Neural crest cell (in vitro differentiated cells): ENCODE data around the gene DRC3. TPM values are rescaled to one million over a fixed set of nuclear protein-coding genes. Genes with fewer than 3 reads are reported as not detected.

Experiments used
- DNase-seq: peaks from one replicate; pipeline ENCODE4 v3.0.0; 2021; ENCODE audit warnings: low read depth, mixed read lengths, low spot score
- H3K27ac Mint-ChIP-seq: one replicate; pipeline ENCODE4 v1.8.0; 2021; ENCODE audit warnings: mild to moderate bottlenecking, mixed read lengths; ENCODE audit not compliant: unreplicated experiment
- H3K27me3 Mint-ChIP-seq: 2 replicates; pipeline ENCODE4 v1.8.0; 2021; ENCODE audit warnings: low read depth, mild to moderate bottlenecking, mixed read lengths
- H3K36me3 Mint-ChIP-seq: 2 replicates; pipeline ENCODE4 v1.8.0; 2021; ENCODE audit warnings: low read depth, mild to moderate bottlenecking, mixed read lengths
- H3K4me1 Mint-ChIP-seq: 2 replicates; pipeline ENCODE4 v1.8.0; 2021; ENCODE audit warnings: mixed read lengths
- H3K4me3 Mint-ChIP-seq: one replicate; pipeline ENCODE4 v1.8.0; 2021; ENCODE audit warnings: mild to moderate bottlenecking, mixed read lengths
- H3K9me3 Mint-ChIP-seq: 2 replicates; pipeline ENCODE4 v1.8.0; 2021; ENCODE audit warnings: mixed read lengths
- CTCF ChIP-seq: fragments of 200-600 bp; sonication (generic); conservative IDR thresholded peaks from 2 replicates; pipeline ENCODE4 v1.5.0; 2021; ENCODE audit warnings: antibody characterized with exemption, mild to moderate bottlenecking
- total RNA-seq: library from RNA; stranded (reverse); gene quantifications from 2 replicates; pipeline ENCODE4 v1.2.1, GENCODE V29; 2021

Gene DRC3
- total RNA-seq, 1 donor from 2014 or later, result 0.61 TPM

- no peaks in the 10 kb centered on the region for H3K27me3 Mint-ChIP-seq
- H3K27ac Mint-ChIP-seq, result no peak overlapping the region
- H3K4me3 Mint-ChIP-seq, result no peak overlapping the region
- DNase-seq, result no peak
- H3K36me3 Mint-ChIP-seq, result no peaks in the 10 kb centered on the region
- TF ChIP-seq CTCF, result no peak
- H3K9me3 Mint-ChIP-seq, result no peaks in the 10 kb centered on the region
- no peaks in the 10 kb centered on the region for H3K4me1 Mint-ChIP-seq
Observed at GRCh38 chr17:17985555-17985954, 12.9 kb downstream of the DRC3 start.

- DNase-seq, result no peak
- Mint-ChIP-seq H3K4me1 (no peaks in the 10 kb centered on the region), H3K27ac (no peak overlapping the region), H3K4me3 (no peak overlapping the region), H3K9me3 (no peaks in the 10 kb centered on the region), H3K36me3 (no peaks in the 10 kb centered on the region), H3K27me3 (no peaks in the 10 kb centered on the region)
- no peak for TF ChIP-seq CTCF
Observed at GRCh38 chr17:17987187-17987896, 14.7 kb downstream of the DRC3 start.

GRCh38 chr17:17987901-17988300, 15.2 kb downstream of the DRC3 start:
- H3K9me3 Mint-ChIP-seq, result no peaks in the 10 kb centered on the region
- H3K27ac Mint-ChIP-seq, result no peak overlapping the region
- no peak overlapping the region for H3K4me3 Mint-ChIP-seq
- no peak for TF ChIP-seq CTCF
- no peak for DNase-seq
- no peaks in the 10 kb centered on the region for H3K27me3 Mint-ChIP-seq
- H3K36me3 Mint-ChIP-seq, result no peaks in the 10 kb centered on the region
- H3K4me1 Mint-ChIP-seq, result no peaks in the 10 kb centered on the region

GRCh38 chr17:17988427-17988945, 15.8 kb downstream of the DRC3 start:
- no peaks in the 10 kb centered on the region for H3K4me1 Mint-ChIP-seq
- no peak for DNase-seq
- no peaks in the 10 kb centered on the region for H3K9me3 Mint-ChIP-seq
- no peaks in the 10 kb centered on the region for H3K27me3 Mint-ChIP-seq
- H3K36me3 Mint-ChIP-seq, result no peaks in the 10 kb centered on the region
- no peak overlapping the region for H3K4me3 Mint-ChIP-seq
- TF ChIP-seq CTCF, result no peak
- H3K27ac Mint-ChIP-seq, result no peak overlapping the region

- H3K27ac Mint-ChIP-seq, result no peak overlapping the region
- H3K4me1 Mint-ChIP-seq, result no peaks in the 10 kb centered on the region
- no peaks in the 10 kb centered on the region for H3K36me3 Mint-ChIP-seq
- no peak for TF ChIP-seq CTCF
- H3K27me3 Mint-ChIP-seq, result no peaks in the 10 kb centered on the region
- H3K9me3 Mint-ChIP-seq, result no peaks in the 10 kb centered on the region
- no peak for DNase-seq
- no peak overlapping the region for H3K4me3 Mint-ChIP-seq
Observed at GRCh38 chr17:17989081-17989480, 16.4 kb downstream of the DRC3 start.
